H1 (cell line): ENCODE data around the gene TMEM170A. TPM values are rescaled to one million over a fixed set of nuclear protein-coding genes. Genes with fewer than 3 reads are reported as not detected.

Source experiments
- CHD1 ChIP-seq: IDR thresholded peaks from 2 replicates; pipeline ENCODE4 v1.6.1; 2012; ENCODE audit warnings: low read depth, low read length, improper control_type of control experiment
- CTCF ChIP-seq, 3 experiments: IDR thresholded peaks; 1 replicate in 2 of 3; 2 replicates in 1 of 3; pipeline versions ENCODE4 v1.5.1 to v1.6.1; 2011; ENCODE audit warnings: low read length in 3 of 3, mild to moderate bottlenecking in 3 of 3, inconsistent platforms in 2 of 3, low read depth in 1 of 3, moderate library complexity in 1 of 3; ENCODE audit not compliant: insufficient read depth in 1 of 3; ENCODE audit errors: control extremely low read depth in 1 of 3
- EP300 ChIP-seq, 2 experiments: IDR thresholded peaks; 1 replicate in 1 of 2; 2 replicates in 1 of 2; pipeline ENCODE4 v1.6.1; 2011 to 2012; ENCODE audit warnings: low read depth in 2 of 2, low read length in 2 of 2, mild to moderate bottlenecking in 2 of 2, borderline replicate concordance in 1 of 2, inconsistent platforms in 1 of 2, moderate library complexity in 1 of 2
- EZH2 ChIP-seq: fragments of 200-600 bp; sonication (generic); IDR thresholded peaks from 2 replicates; pipeline ENCODE4 v1.7.1; 2012; ENCODE audit warnings: low read depth, mild to moderate bottlenecking, moderate library complexity, low read length, inconsistent platforms; ENCODE audit not compliant: severe bottlenecking
- SIRT6 ChIP-seq: IDR thresholded peaks from one replicate; pipeline ENCODE4 v1.7.1; 2012; ENCODE audit warnings: low read length, inconsistent platforms
- SP4 ChIP-seq: IDR thresholded peaks from 2 replicates; pipeline ENCODE4 v1.6.1; 2012; ENCODE audit warnings: low read length, inconsistent platforms
- SUZ12 ChIP-seq: fragments of 200-600 bp; sonication (generic); IDR thresholded peaks from 2 replicates; pipeline ENCODE4 v1.6.1; 2012; ENCODE audit warnings: mild to moderate bottlenecking, inconsistent platforms, low read length, moderate library complexity, mixed read lengths
- polyA plus RNA-seq, 7 experiments: library from polyadenylated mRNA; depleted of rRNA in 3 of 7; stranded (reverse) in 5 of 7; unstranded in 2 of 7; fragments of >200 nt in 5 of 7; fragments of 200-250 nt in 2 of 7; gene quantifications; 1 replicate in 5 of 7; 2 replicates in 1 of 7; 4 replicates in 1 of 7; pipeline versions ENCODE4 v1.2.1 to v1.2.3, GENCODE V29; 2011 to 2013; ENCODE audit warnings: missing spikeins in 2 of 7, mixed read lengths in 2 of 7
- total RNA-seq: library from RNA; stranded (reverse); fragmentation: NEBNext Ultra II Directional; extraction: Animal tissue kit (Norgen Biotek cat#: 25700); gene quantifications from 2 replicates; pipeline ENCODE4 v1.2.1, GENCODE V29; 2021

Gene TMEM170A
- total and polyA plus RNA-seq, 2 of the 8 experiments (the other 6 are each of a cell fraction or from before 2014, with no cell fraction given) = 22.9 to 56.6 TPM

DNA sequence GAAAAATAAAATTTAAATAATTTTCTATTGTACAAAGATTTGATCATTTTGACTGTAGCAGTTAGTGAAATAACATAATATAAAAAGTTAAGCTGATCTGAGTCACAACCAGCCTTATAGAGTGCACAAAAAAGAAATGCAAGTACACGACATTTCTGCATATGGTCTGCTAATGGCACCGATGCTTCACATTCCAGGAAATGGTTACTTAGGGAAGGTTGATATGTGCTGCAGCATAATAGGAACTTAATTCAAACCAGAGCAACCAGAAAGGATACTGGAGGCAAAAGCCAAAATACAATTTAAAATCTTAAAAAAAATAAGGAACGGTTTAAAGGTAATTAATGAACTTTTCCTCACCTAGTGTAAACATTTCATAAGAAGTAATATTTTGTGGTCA lies 21.2 kb downstream of the TMEM170A start (continued):
- no peak for TF ChIP-seq SP4
- no peak for TF ChIP-seq SUZ12
- TF ChIP-seq EZH2 = no peak
- TF ChIP-seq CHD1 = no peak
- no peak for TF ChIP-seq SIRT6
- no peak for TF ChIP-seq CTCF (IDR thresholded peaks at IDR 0.05; ENCODE audit: control extremely low read depth in 1 of 3, insufficient read depth in 1 of 3, low read depth in 1 of 3, low read length in 3 of 3)
- no peak for TF ChIP-seq EP300 (IDR thresholded peaks at IDR 0.05; ENCODE audit: borderline replicate concordance in 1 of 2, low read depth in 2 of 2, low read length in 2 of 2)
